Lung (tissue), 12 donors: Measurements from ENCODE around the gene SMOC1. TPM values are rescaled to one million over a fixed set of nuclear protein-coding genes. Genes with fewer than 3 reads are reported as not detected.
A peak's percentile ranks its signal among the peaks of the same experiment; 100 is the strongest.

Source experiments
- ATAC-seq: fragments of 200-7000 bp; cut with Tn5 transposase; one replicate; pipeline ENCODE4 v1.9.1; 2020; ENCODE audit warnings: moderate number of reproducible peaks; ENCODE audit not compliant: insufficient read depth, low FRiP score
- DNase-seq, 3 donors: peaks; one replicate each; pipeline ENCODE4 v3.0.0-alpha.2; 2013 to 2017
- H3K27ac ChIP-seq, 2 donors: one replicate each; pipeline ENCODE4 v1.5.1; 2013; ENCODE audit warnings: mild to moderate bottlenecking in 2 of 2, moderate library complexity in 2 of 2, control low read depth in 1 of 2, inconsistent platforms in 1 of 2, low read depth in 1 of 2, low read length in 1 of 2
- H3K27me3 ChIP-seq, 3 donors: one replicate each; pipeline ENCODE4 v1.5.1; 2013; ENCODE audit warnings: low read length in 2 of 3; ENCODE audit not compliant: control insufficient read depth in 3 of 3, insufficient read depth in 3 of 3
- H3K36me3 ChIP-seq, 4 donors: one replicate each; pipeline ENCODE4 v1.5.1; 2013; ENCODE audit warnings: low read length in 4 of 4, mild to moderate bottlenecking in 1 of 4, moderate library complexity in 1 of 4; ENCODE audit not compliant: control insufficient read depth in 4 of 4, insufficient read depth in 4 of 4
- H3K4me1 ChIP-seq, 5 donors: one replicate each; pipeline ENCODE4 v1.5.1; 2013; ENCODE audit warnings: low read length in 5 of 5, mild to moderate bottlenecking in 2 of 5, moderate library complexity in 1 of 5; ENCODE audit not compliant: control insufficient read depth in 5 of 5, insufficient read depth in 5 of 5
- H3K4me3 ChIP-seq: one replicate; pipeline ENCODE4 v1.5.1; 2013; ENCODE audit warnings: mild to moderate bottlenecking, control low read depth, moderate library complexity
- H3K9ac ChIP-seq, 2 donors: one replicate each; pipeline ENCODE4 v1.5.1; 2013; ENCODE audit warnings: low read length in 2 of 2, control low read depth in 1 of 2; ENCODE audit not compliant: insufficient read depth in 1 of 2
- H3K9me3 ChIP-seq, 4 donors: one replicate each; pipeline ENCODE4 v1.5.1; 2013; ENCODE audit warnings: low read length in 3 of 4, mild to moderate bottlenecking in 1 of 4, moderate library complexity in 1 of 4; ENCODE audit not compliant: control insufficient read depth in 4 of 4, insufficient read depth in 3 of 4
- CTCF ChIP-seq: IDR thresholded peaks from 2 replicates; pipeline ENCODE4 v1.5.1; 2012; ENCODE audit warnings: mild to moderate bottlenecking; ENCODE audit errors: control extremely low read depth, extremely low read depth
- WGBS, 2 donors: extraction: QIAGEN DNeasy Blood & Tissue Kit; methylation state at CpG; one replicate each; pipeline ENCODE4 v1.1.7; 2013; 5-methylcytosine and 5-hydroxymethylcytosine counted together
- polyA plus RNA-seq, 2 donors: library from polyadenylated mRNA; stranded (reverse); fragments of 200-250 nt; gene quantifications; one replicate each; pipeline ENCODE4 v1.2.1, GENCODE V29; 2013
- total RNA-seq, 2 donors: library from RNA; depleted of rRNA in 1 of 2; stranded (reverse); fragments of >200 nt in 1 of 2; gene quantifications; one replicate each; pipeline ENCODE4 v1.2.1, GENCODE V29; 2014 to 2021
- donor health status: control.
- donor health status: control.
- donor health status: Bipolar disorder and iron deficiency.
- donor health status: healthy.
- donor health status: DM: yes; HTN: yes; CAD: no.

SMOC1 gene
- total and polyA plus RNA-seq, 4 donors: 0.52 to 1.9 (median 1.1) TPM

- 94 to 98% methylated on average over 3 of the region's 3 CpGs for WGBS, 2 donors
- Histone ChIP-seq H3K9me3 (peaks cover 0 to 9% (median 0%) of the 10 kb centered on the region in 4 donors), H3K36me3 (no peaks in the 10 kb centered on the region), H3K9ac (no peak overlapping the region), H3K27me3 (no peaks in the 10 kb centered on the region), H3K4me1 (no peaks in the 10 kb centered on the region), H3K4me3 (no peak overlapping the region), H3K27ac (no peak overlapping the region)
- DNase-seq: no peak
- no peak for ATAC-seq
- no peak for TF ChIP-seq CTCF
Measured at GRCh38 chr14:69951263-69951662, 72.0 kb downstream of the SMOC1 start.

DNA sequence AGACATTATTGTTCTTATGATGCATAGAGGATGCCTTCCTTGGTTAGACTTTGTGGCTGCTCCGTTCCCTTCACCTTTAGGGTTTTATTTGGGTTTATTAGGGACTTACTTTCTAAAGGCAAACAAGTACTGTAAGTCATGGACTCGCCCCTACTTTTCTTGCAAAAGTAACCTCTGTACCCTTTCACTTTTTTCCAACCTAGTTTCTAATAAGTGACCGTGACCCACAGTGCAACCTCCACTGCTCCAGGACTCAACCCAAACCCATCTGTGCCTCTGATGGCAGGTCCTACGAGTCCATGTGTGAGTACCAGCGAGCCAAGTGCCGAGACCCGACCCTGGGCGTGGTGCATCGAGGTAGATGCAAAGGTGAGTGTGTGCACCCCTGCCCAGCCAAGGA is 72.7 kb downstream of the SMOC1 start:
- peak overlapping the region; percentile 5 for H3K4me3 ChIP-seq
- no peaks in the 10 kb centered on the region for H3K27me3 ChIP-seq
- H3K4me1 ChIP-seq: no peaks in the 10 kb centered on the region
- peaks cover 0 to 5% (median 0%) of the 10 kb centered on the region in 4 donors for H3K9me3 ChIP-seq
- H3K27ac ChIP-seq: no peak overlapping the region
- DNase-seq (no peak), ATAC-seq (no peak)
- 92 to 94% methylated on average over 9 of the region's 9 CpGs for WGBS, 2 donors
- no peak for TF ChIP-seq CTCF
- no peak overlapping the region for H3K9ac ChIP-seq
- no peaks in the 10 kb centered on the region for H3K36me3 ChIP-seq

- no peak overlapping the region for H3K4me3 ChIP-seq
- no peaks in the 10 kb centered on the region for H3K4me1 ChIP-seq
- H3K36me3 ChIP-seq: no peaks in the 10 kb centered on the region
- H3K9me3 ChIP-seq: peaks cover 0 to 2% (median 0%) of the 10 kb centered on the region in 4 donors
- ATAC-seq (no peak), DNase-seq (no peak)
- TF ChIP-seq CTCF: no peak
- no peaks in the 10 kb centered on the region for H3K27me3 ChIP-seq
- H3K27ac ChIP-seq: no peak overlapping the region
- 76 to 84% methylated on average over 16 of the region's 16 CpGs for WGBS, 2 donors
- no peak overlapping the region for H3K9ac ChIP-seq
Measured at GRCh38 chr14:69953266-69953915, 74.2 kb downstream of the SMOC1 start.
